K562 (cell line): ENCODE data around the gene XBP1. TPM values are rescaled to one million over a fixed set of nuclear protein-coding genes. Genes with fewer than 3 reads are reported as not detected.

Experiments
- ATAC-seq: fragments of 200-7000 bp; cut with Tn5 transposase; 3 replicates; pipeline ENCODE4 v1.9.1; 2020; ENCODE audit warnings: moderate library complexity
- BruUV-seq: library from RNA; stranded (reverse); fragments of 400-500 nt; replicated peaks from 2 replicates; lab custom pipeline; 2021; lab: Mats Ljungman, UMichigan
- CTCF ChIA-PET: fragments of 300-600 bp; formaldehyde crosslinking; extraction: SDS; loops from one replicate; lab custom pipeline; 2021; ENCODE audit warnings: low intra/inter-chr PET ratio; lab: Yijun Ruan, JAX
- POLR2A ChIA-PET: fragments of 300-600, 350-650 bp; sonication (Branson Sonifier 250); formaldehyde crosslinking; extraction: SDS; loops from one replicate; lab custom pipeline; 2021; ENCODE audit warnings: antibody characterized with exemption, inconsistent platforms; lab: Yijun Ruan, JAX
- DNase-seq, 4 experiments: peaks; one replicate each; pipeline versions ENCODE4 v3.0.0 to v3.0.0-alpha.2; 2011 to 2018; ENCODE audit warnings: low spot score in 3 of 4, mixed read lengths in 3 of 4; ENCODE audit errors: extremely low read depth in 1 of 4
- FAIRE-seq: peaks from 2 replicates; lab custom pipeline; 2011; peaks lifted over from hg19 to GRCh38; lab: Jason Lieb, UNC
- H2AFZ ChIP-seq: 2 replicates; pipeline ENCODE4 v1.6.0; 2011; ENCODE audit warnings: low read depth, low read length, control low read depth, inconsistent platforms
- H3K27ac ChIP-seq: fragments of 200-600 bp; 3 replicates; pipeline ENCODE4 v1.8.0; 2011; ENCODE audit warnings: low read depth, mild to moderate bottlenecking, control low read depth, inconsistent platforms, low read length, moderate library complexity, mixed read lengths; ENCODE audit errors: extremely low read depth
- H3K27me3 ChIP-seq, 2 experiments: fragments of 300-600 bp in 1 of 2; 2 replicates in 1 of 2; 3 replicates in 1 of 2; pipeline versions ENCODE4 v1.6.0 to v1.8.0; 2011; ENCODE audit warnings: inconsistent platforms in 2 of 2, low read length in 2 of 2, mild to moderate bottlenecking in 1 of 2, mixed read lengths in 1 of 2, moderate library complexity in 1 of 2; ENCODE audit not compliant: control insufficient read depth in 2 of 2, insufficient read depth in 2 of 2
- H3K36me3 ChIP-seq: fragments of 300-600 bp; 3 replicates; pipeline ENCODE4 v1.8.0; 2011; ENCODE audit warnings: mild to moderate bottlenecking, low read length, inconsistent platforms; ENCODE audit not compliant: control insufficient read depth, insufficient read depth
- H3K4me1 ChIP-seq, 2 experiments: fragments of 200-600 bp in 1 of 2; replicated peaks in 1 of 2; 2 replicates in 1 of 2; 3 replicates in 1 of 2; pipeline versions ENCODE4 v1.5.1 to v1.8.0; 2011; ENCODE audit warnings: inconsistent platforms in 2 of 2, low read length in 2 of 2, mild to moderate bottlenecking in 1 of 2, mixed read lengths in 1 of 2, moderate library complexity in 1 of 2; ENCODE audit not compliant: control insufficient read depth in 2 of 2, insufficient read depth in 2 of 2
- H3K4me2 ChIP-seq: 2 replicates; pipeline ENCODE4 v1.6.1; 2011; ENCODE audit warnings: low read length, control low read depth, inconsistent platforms, mixed read lengths; ENCODE audit not compliant: insufficient read depth
- H3K4me3 ChIP-seq: fragments of 200-600 bp; sonication (generic), shearing (Covaris generic); 2 replicates; pipeline ENCODE4 v1.5.1; 2016; ENCODE audit warnings: control low read depth, inconsistent platforms
- H3K79me2 ChIP-seq: fragments of 200-600 bp; 3 replicates; pipeline ENCODE4 v1.8.0; 2011; ENCODE audit warnings: low read length, inconsistent platforms; ENCODE audit not compliant: control insufficient read depth, insufficient read depth
- H3K9ac ChIP-seq, 2 experiments: 2 replicates each; pipeline versions ENCODE4 v1.6.0 to v1.6.1; 2011; ENCODE audit warnings: low read depth in 2 of 2, low read length in 2 of 2, control low read depth in 1 of 2, inconsistent platforms in 1 of 2, mild to moderate bottlenecking in 1 of 2, mixed read lengths in 1 of 2; ENCODE audit not compliant: insufficient read depth in 1 of 2
- H3K9me1 ChIP-seq: one replicate; pipeline ENCODE4 v1.6.0; 2011; ENCODE audit warnings: inconsistent platforms, mild to moderate bottlenecking, low read length, moderate library complexity; ENCODE audit not compliant: control insufficient read depth, insufficient read depth
- H3K9me3 ChIP-seq: replicated peaks from 2 replicates; pipeline ENCODE4 v1.5.1; 2011; ENCODE audit warnings: low read depth, low read length, inconsistent platforms; ENCODE audit not compliant: control insufficient read depth, insufficient read depth
- H4K20me1 ChIP-seq: replicated peaks from 2 replicates; pipeline ENCODE4 v1.6.1; 2011; ENCODE audit warnings: low read length, inconsistent platforms, mixed read lengths; ENCODE audit not compliant: control insufficient read depth, insufficient read depth
- ARNT ChIP-seq, 2 experiments: fragments of 450-650 bp; IDR thresholded peaks; 2 replicates each; pipeline ENCODE4 v1.6.1; 2016; ENCODE audit warnings: mild to moderate bottlenecking in 1 of 2
- KDM2B ChIP-seq: fragments of 250-450 bp; sonication (Bioruptor Pico); IDR thresholded peaks from 2 replicates; pipeline ENCODE4 v1.8.0; 2021; ENCODE audit warnings: mild to moderate bottlenecking, moderate library complexity
- MBD2 ChIP-seq: sonication (generic); IDR thresholded peaks from 2 replicates; pipeline ENCODE4 v1.6.1; 2016; ENCODE audit warnings: low read depth, borderline replicate concordance
- NR2C2 ChIP-seq, 2 experiments: fragments of 200-800 bp in 1 of 2; sonication (Bioruptor generic) in 1 of 2; sonication (generic) in 1 of 2; formaldehyde crosslinking in 1 of 2; IDR thresholded peaks; 2 replicates each; pipeline versions ENCODE4 v1.6.1 to v1.8.0; 2016 to 2022; ENCODE audit warnings: mild to moderate bottlenecking in 1 of 2, missing compliant biosample characterization in 1 of 2, missing genetic modification characterization in 1 of 2, missing genetic modification reagents in 1 of 2
- OTX1 ChIP-seq: fragments of 450-650 bp; formaldehyde crosslinking; IDR thresholded peaks from 2 replicates; pipeline ENCODE4 v1.4.0; 2022; ENCODE audit warnings: mild to moderate bottlenecking
- PHTF2 ChIP-seq: fragments of 250-450 bp; sonication (Bioruptor Pico); IDR thresholded peaks from 2 replicates; pipeline ENCODE4 v1.5.0; 2021; ENCODE audit warnings: mild to moderate bottlenecking
- SMARCC2 ChIP-seq: fragments of 450-650 bp; IDR thresholded peaks from 2 replicates; pipeline ENCODE4 v1.6.1; 2017; ENCODE audit warnings: antibody characterized with exemption, moderate library complexity, mild to moderate bottlenecking, low read depth
- TCFL5 ChIP-seq: fragments of 250-450 bp; sonication (Bioruptor Pico); conservative IDR thresholded peaks from 2 replicates; pipeline ENCODE4 v1.6.1; 2021; ENCODE audit warnings: mild to moderate bottlenecking, moderate library complexity, matching md5 sums
- ZC3H4 ChIP-seq: sonication (generic); formaldehyde crosslinking; IDR thresholded peaks from 2 replicates; pipeline ENCODE4 v1.9.0; 2021; ENCODE audit warnings: missing genetic modification reagents, borderline replicate concordance
- WGBS: fragments of 100-300 bp; shearing (Covaris generic); methylation state at CpG from one replicate; pipeline ENCODE4 v1.1.6; 2016; ENCODE audit warnings: low coverage, mixed read lengths; ENCODE audit not compliant: insufficient coverage; ENCODE audit errors: missing lambda C conversion rate; 5-methylcytosine and 5-hydroxymethylcytosine counted together
- in situ Hi-C: fragments of 300-500 bp; cut with MboI; formaldehyde crosslinking; loops from 4 replicates; pipeline ENCODE4 v1.15.0; 2018; ENCODE audit warnings: inconsistent platforms, mixed read lengths
- intact Hi-C: fragments of 100-400 bp; cut with micrococcal nuclease; formaldehyde crosslinking; loops from 2 replicates; pipeline ENCODE4 v1.14.2; 2022
- polyA plus RNA-seq, 8 experiments: library from polyadenylated mRNA; depleted of rRNA in 4 of 8; stranded (reverse) in 5 of 8; unstranded in 3 of 8; fragments of >200 nt; fragmentation: Nextera tagmentation in 2 of 8; fragmentation: Illumina TruSeq in 1 of 8; extraction: Ambion mirVana in 2 of 8; extraction: Trizol in 1 of 8; gene quantifications; 2 replicates each; pipeline versions ENCODE4 v1.2.1 to v1.2.3, GENCODE V29; 2011 to 2014; ENCODE audit warnings: inconsistent platforms in 1 of 8, missing spikeins in 1 of 8
- total RNA-seq, 7 experiments: library from RNA; depleted of rRNA in 6 of 7; stranded (reverse); fragments of >200 nt in 6 of 7; fragmentation: Illumina TruSeq in 2 of 7; extraction: Trizol in 2 of 7; gene quantifications; 2 replicates each; pipeline versions ENCODE4 v1.2.1 to v1.2.3, GENCODE V29; 2011 to 2021; ENCODE audit warnings: low replicate concordance in 1 of 7
- TF ChIP-seq, protein P1 (sequence below): fragments of 450-650 bp; IDR thresholded peaks from 2 replicates; pipeline ENCODE4 v1.6.1; 2018; ENCODE audit not compliant: partially characterized antibody
- TF ChIP-seq, protein P2 (sequence below): fragments of 450-650 bp; formaldehyde crosslinking; conservative IDR thresholded peaks from 2 replicates; pipeline ENCODE4 v1.4.0; 2022; ENCODE audit warnings: mild to moderate bottlenecking, missing genetic modification characterization
- TF ChIP-seq, protein P3 (sequence below): IDR thresholded peaks from 2 replicates; pipeline ENCODE4 v1.6.1; 2011; ENCODE audit not compliant: insufficient read length; ENCODE audit errors: extremely low read depth
- TF ChIP-seq, protein P4 (sequence below): sonication (generic); formaldehyde crosslinking; IDR thresholded peaks from 2 replicates; pipeline ENCODE4 v1.8.1; 2022; ENCODE audit warnings: missing genetic modification reagents

XBP1 gene
- total and polyA plus RNA-seq, 9 of the 15 experiments (the other 6 are each of a cell fraction or from before 2014, with no cell fraction given): 25.0 to 218 (median 94.6) TPM

DNA sequence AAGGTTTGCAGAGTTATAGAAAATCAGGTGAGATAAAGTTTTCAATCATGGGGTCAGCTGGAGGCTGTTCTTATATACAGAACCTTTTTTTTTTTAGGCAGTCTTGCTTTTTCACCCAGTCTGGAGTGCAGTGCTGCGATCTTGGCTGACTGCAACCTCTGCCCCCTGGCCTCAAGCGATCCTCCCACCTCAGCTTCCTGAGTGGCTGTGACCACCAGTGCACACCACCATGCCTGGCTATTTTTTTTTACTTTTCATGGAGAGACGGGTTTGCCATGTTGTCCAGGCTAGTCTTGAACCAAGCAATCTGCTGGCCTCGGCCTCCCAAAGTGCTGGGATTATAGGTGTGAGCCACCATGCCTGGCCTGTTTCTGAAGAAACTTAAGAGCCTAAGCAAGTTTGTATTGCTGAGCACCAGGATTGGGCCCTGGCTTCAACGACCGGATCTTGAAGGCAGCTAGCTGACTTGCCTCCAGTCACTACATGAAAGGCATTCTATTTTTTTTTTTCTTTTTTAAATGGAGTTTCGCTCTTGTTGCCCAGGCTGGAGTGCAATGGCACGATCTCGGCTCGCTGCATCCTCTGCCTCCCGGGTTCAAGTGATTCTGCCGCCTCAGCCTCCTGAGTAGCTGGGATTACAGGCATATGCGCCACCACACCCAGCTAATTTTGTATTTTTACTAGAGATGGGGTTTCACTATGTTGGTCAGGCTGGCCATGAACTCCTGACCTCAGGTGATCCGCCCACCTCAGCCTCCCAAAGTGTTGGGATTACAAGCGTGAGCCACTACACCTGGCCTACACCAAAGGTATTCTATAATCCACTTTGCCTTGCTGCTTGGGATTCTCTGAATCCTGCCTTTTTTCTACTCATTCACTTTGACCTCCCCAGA, 7.6 kb downstream of the XBP1 start:
- Histone ChIP-seq H3K9ac (peak overlapping the region in 1 of 2 experiments; percentile 26; a peak in 1 of 4 replicates), H3K9me3 (no peaks in the 10 kb centered on the region), H3K27me3 (no peaks in the 10 kb centered on the region), H3K27ac (peak overlapping the region; percentile 5; the same call in 1 of the 3 replicates), H3K4me1 (peaks cover 3 to 5% of the 10 kb centered on the region in 2 experiments; a peak in 3 of 5 replicates), H3K79me2 (peaks cover 28% of the 10 kb centered on the region), H3K4me2 (no peak overlapping the region), H3K36me3 (peaks cover 38% of the 10 kb centered on the region), H3K9me1 (peaks cover 4% of the 10 kb centered on the region), H4K20me1 (peaks cover 24% of the 10 kb centered on the region), H3K4me3 (no peak overlapping the region), H2AFZ (no peak overlapping the region)
- 43% methylated on average over 8 of the region's 15 CpGs for WGBS
- CTCF ChIA-PET: no interaction called here
- ATAC-seq (peak; percentile 64), DNase-seq (no peak), FAIRE-seq (no peak)
- intact Hi-C loops: loop anchor here (5.0 kb wide), 1 partner anchor 35 kb away; no protein-coding TSS in a partner anchor
- BruUV-seq: no TSS peak
- in situ Hi-C loops: no loop called here
- POLR2A ChIA-PET: interaction anchor here (0.6 to 1.5 kb wide), 4 partner anchors 13 to 316 kb away, joined by 3 to 4 read pairs (median 3); partner anchors contain the start of gene CCDC117
- no peak for TF ChIP-seq SMARCC2
- TF ChIP-seq ZC3H4: no peak
- TF ChIP-seq, protein P1, sequence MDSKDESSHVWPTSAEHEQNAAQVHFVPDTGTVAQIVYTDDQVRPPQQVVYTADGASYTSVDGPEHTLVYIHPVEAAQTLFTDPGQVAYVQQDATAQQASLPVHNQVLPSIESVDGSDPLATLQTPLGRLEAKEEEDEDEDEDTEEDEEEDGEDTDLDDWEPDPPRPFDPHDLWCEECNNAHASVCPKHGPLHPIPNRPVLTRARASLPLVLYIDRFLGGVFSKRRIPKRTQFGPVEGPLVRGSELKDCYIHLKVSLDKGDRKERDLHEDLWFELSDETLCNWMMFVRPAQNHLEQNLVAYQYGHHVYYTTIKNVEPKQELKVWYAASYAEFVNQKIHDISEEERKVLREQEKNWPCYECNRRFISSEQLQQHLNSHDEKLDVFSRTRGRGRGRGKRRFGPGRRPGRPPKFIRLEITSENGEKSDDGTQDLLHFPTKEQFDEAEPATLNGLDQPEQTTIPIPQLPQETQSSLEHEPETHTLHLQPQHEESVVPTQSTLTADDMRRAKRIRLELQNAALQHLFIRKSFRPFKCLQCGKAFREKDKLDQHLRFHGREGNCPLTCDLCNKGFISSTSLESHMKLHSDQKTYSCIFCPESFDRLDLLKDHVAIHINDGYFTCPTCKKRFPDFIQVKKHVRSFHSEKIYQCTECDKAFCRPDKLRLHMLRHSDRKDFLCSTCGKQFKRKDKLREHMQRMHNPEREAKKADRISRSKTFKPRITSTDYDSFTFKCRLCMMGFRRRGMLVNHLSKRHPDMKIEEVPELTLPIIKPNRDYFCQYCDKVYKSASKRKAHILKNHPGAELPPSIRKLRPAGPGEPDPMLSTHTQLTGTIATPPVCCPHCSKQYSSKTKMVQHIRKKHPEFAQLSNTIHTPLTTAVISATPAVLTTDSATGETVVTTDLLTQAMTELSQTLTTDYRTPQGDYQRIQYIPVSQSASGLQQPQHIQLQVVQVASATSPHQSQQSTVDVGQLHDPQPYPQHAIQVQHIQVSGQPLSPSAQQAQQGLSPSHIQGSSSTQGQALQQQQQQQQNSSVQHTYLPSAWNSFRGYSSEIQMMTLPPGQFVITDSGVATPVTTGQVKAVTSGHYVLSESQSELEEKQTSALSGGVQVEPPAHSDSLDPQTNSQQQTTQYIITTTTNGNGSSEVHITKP: no peak
- no peak for TF ChIP-seq TCFL5
- TF ChIP-seq, protein P2, sequence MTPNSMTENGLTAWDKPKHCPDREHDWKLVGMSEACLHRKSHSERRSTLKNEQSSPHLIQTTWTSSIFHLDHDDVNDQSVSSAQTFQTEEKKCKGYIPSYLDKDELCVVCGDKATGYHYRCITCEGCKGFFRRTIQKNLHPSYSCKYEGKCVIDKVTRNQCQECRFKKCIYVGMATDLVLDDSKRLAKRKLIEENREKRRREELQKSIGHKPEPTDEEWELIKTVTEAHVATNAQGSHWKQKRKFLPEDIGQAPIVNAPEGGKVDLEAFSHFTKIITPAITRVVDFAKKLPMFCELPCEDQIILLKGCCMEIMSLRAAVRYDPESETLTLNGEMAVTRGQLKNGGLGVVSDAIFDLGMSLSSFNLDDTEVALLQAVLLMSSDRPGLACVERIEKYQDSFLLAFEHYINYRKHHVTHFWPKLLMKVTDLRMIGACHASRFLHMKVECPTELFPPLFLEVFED (CRISPR knock-in tag): peak; percentile 27; the same call in 1 of the 2 replicates
- no peak for TF ChIP-seq MBD2
- no peak for TF ChIP-seq NR2C2 (CRISPR knock-in tag; IDR thresholded peaks at IDR 0.05)
- no peak for TF ChIP-seq NR2C2 (tag; IDR thresholded peaks at IDR 0.05)
- TF ChIP-seq KDM2B (CRISPR knock-in tag): no peak
- TF ChIP-seq, protein P3, sequence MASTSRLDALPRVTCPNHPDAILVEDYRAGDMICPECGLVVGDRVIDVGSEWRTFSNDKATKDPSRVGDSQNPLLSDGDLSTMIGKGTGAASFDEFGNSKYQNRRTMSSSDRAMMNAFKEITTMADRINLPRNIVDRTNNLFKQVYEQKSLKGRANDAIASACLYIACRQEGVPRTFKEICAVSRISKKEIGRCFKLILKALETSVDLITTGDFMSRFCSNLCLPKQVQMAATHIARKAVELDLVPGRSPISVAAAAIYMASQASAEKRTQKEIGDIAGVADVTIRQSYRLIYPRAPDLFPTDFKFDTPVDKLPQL: no peak
- no peak for TF ChIP-seq PHTF2 (CRISPR knock-in tag)
- TF ChIP-seq ARNT (IDR thresholded peaks at IDR 0.05): no peak
- TF ChIP-seq OTX1: no peak
- TF ChIP-seq, protein P4, sequence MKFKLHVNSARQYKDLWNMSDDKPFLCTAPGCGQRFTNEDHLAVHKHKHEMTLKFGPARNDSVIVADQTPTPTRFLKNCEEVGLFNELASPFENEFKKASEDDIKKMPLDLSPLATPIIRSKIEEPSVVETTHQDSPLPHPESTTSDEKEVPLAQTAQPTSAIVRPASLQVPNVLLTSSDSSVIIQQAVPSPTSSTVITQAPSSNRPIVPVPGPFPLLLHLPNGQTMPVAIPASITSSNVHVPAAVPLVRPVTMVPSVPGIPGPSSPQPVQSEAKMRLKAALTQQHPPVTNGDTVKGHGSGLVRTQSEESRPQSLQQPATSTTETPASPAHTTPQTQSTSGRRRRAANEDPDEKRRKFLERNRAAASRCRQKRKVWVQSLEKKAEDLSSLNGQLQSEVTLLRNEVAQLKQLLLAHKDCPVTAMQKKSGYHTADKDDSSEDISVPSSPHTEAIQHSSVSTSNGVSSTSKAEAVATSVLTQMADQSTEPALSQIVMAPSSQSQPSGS (CRISPR knock-in tag): no peak
